ENCODE data around the gene SLC25A48.

Gene SLC25A48

DNA sequence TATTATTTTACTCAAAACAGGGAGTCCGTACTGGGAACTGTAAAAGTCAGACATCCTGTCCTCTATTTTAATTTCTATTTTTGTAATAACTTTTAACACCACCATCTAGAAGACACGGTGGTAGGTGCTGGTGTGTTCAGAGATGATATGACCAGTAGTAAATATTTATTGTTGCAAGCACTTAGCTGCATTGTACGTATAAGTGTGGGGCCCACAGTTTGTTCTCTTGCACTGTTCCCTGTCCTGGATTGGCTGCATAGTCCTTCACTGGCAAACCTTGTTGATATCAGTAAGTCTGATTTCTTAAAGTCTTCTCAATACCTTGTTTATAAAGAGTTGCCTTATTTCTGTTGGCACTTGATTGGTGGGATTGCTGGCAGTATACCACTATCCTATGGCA, 85.7 kb downstream of the SLC25A48 start:
- no peak for DNase-seq (ENCODE audit: low read depth in 2 of 2)

- no peak for DNase-seq (ENCODE audit: low read depth in 2 of 2)
These were observed 86.9 kb downstream of the SLC25A48 start for GRCh38 chr5:135921388-135921787.

GRCh38 chr5:135930029-135930948, 95.8 kb downstream of the SLC25A48 start:
- no peak for DNase-seq (ENCODE audit: low read depth in 2 of 2)

DNA sequence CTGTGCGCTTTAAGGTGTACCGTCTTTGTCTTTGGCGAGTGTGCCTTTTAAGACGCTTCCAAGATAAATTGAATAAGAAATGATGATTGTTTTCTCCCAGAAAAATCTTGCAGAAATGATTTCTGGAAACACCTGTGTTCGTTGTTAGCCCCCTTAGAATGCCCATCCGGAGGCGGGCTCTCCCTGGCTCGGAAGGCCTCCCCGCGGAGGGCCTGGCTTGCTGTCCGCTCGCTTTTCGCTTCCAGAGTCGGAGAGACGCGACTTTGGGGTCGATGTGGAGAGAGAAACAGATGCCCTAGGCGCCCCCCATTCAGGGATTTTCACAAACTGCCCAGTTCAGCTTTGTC, 96.5 kb downstream of the SLC25A48 start:
- DNase-seq (ENCODE audit: low read depth in 2 of 2): no peak

DNA sequence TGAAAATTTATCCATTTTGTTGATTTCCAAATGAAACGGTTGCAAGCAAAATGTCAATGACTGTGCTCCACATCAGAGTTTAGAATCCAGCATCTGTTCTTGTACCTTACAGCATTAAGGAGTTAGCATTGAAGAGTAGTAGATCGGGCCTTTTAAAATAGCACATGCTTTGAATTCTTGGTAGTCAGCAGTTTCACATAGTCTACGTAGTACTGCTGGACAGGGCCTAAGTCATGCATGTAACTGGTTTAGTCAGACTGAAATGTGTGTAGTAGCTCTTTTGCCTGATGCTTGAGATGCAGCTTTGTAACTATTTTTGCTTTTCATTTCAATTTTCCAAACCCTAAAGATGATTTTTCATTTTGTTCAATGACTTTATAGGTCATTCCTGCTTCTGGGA, 100.5 kb downstream of the SLC25A48 start:
- no peak for DNase-seq (ENCODE audit: low read depth in 2 of 2)

DNA sequence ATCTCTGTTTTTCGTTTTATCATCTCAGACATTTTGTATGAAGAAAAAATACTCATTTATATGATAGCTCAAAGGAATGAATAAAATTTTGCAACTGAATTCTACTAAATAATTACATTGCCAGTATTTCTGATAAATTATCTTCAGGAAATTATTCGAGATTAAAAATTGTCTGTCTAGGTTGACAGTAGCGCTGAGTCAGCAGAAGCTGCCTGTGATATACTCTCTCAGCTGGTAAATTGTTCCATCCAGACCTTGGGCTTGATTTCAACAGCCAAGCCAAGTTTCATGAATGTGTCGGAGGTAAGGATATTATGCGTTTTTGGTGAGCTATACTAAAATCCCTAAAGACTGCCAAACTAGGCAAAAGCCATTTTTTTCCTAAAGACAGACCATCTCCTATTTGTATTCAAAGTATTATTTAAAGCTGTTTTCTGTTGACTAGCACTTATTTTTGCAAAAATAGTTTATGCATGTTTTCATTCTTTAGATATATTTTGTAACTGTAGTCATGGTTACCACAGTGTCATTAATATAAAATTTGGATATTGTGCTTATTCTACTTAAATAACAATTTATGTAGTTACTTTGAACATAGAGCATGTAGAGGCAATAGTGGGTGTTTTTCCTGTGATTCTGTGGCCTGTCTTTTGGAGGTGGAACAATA, 102.9 kb downstream of the SLC25A48 start:
- DNase-seq (ENCODE audit: low read depth in 2 of 2): no peak
